Astrocyte (in vitro differentiated cells and primary cell): ENCODE measurements around the gene COL27A1.

Experiments
- EZH2 ChIP-seq: IDR thresholded peaks from 2 replicates; pipeline ENCODE4 v1.6.1; 2012; ENCODE audit warnings: mild to moderate bottlenecking, low read length, inconsistent platforms; ENCODE audit not compliant: insufficient read depth
- TF ChIP-seq, protein P1 (sequence below): IDR thresholded peaks from 2 replicates; pipeline ENCODE4 v1.5.1; 2011; ENCODE audit warnings: low read depth, mild to moderate bottlenecking, inconsistent platforms, low read length, moderate library complexity; ENCODE audit not compliant: insufficient read depth

- no peak for TF ChIP-seq EZH2
- TF ChIP-seq, protein P1, sequence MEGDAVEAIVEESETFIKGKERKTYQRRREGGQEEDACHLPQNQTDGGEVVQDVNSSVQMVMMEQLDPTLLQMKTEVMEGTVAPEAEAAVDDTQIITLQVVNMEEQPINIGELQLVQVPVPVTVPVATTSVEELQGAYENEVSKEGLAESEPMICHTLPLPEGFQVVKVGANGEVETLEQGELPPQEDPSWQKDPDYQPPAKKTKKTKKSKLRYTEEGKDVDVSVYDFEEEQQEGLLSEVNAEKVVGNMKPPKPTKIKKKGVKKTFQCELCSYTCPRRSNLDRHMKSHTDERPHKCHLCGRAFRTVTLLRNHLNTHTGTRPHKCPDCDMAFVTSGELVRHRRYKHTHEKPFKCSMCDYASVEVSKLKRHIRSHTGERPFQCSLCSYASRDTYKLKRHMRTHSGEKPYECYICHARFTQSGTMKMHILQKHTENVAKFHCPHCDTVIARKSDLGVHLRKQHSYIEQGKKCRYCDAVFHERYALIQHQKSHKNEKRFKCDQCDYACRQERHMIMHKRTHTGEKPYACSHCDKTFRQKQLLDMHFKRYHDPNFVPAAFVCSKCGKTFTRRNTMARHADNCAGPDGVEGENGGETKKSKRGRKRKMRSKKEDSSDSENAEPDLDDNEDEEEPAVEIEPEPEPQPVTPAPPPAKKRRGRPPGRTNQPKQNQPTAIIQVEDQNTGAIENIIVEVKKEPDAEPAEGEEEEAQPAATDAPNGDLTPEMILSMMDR, result no peak
Observed at GRCh38 chr9:114302727-114303126, 147.4 kb downstream of the COL27A1 start.
